H1 (cell line): ENCODE results near the gene ENTPD5. TPM values are rescaled to one million over a fixed set of nuclear protein-coding genes. Genes with fewer than 3 reads are reported as not detected.
A peak's percentile ranks its signal among the peaks of the same experiment; 100 is the strongest.

ENCODE experiments used
- BRCA1 ChIP-seq: IDR thresholded peaks from 2 replicates; pipeline ENCODE4 v1.6.1; 2012; ENCODE audit warnings: low read depth, low read length, improper control_type of control experiment
- CBX8 ChIP-seq: fragments of 300-800, 300-1000 bp; sonication (generic); IDR thresholded peaks from 2 replicates; pipeline ENCODE4 v1.7.1; 2016; ENCODE audit warnings: low read depth, low read length, borderline replicate concordance
- CEBPB ChIP-seq: IDR thresholded peaks from 2 replicates; pipeline ENCODE4 v1.6.1; 2012; ENCODE audit warnings: low read depth, low read length
- CHD1 ChIP-seq: IDR thresholded peaks from 2 replicates; pipeline ENCODE4 v1.6.1; 2012; ENCODE audit warnings: low read depth, low read length, improper control_type of control experiment
- EP300 ChIP-seq, 2 experiments: IDR thresholded peaks; 1 replicate in 1 of 2; 2 replicates in 1 of 2; pipeline ENCODE4 v1.6.1; 2011 to 2012; ENCODE audit warnings: low read depth in 2 of 2, low read length in 2 of 2, mild to moderate bottlenecking in 2 of 2, borderline replicate concordance in 1 of 2, inconsistent platforms in 1 of 2, moderate library complexity in 1 of 2
- EZH2 ChIP-seq: fragments of 200-600 bp; sonication (generic); IDR thresholded peaks from 2 replicates; pipeline ENCODE4 v1.7.1; 2012; ENCODE audit warnings: low read depth, mild to moderate bottlenecking, moderate library complexity, low read length, inconsistent platforms; ENCODE audit not compliant: severe bottlenecking
- FOSL1 ChIP-seq: IDR thresholded peaks from 2 replicates; pipeline ENCODE4 v1.6.1; 2011; ENCODE audit warnings: mild to moderate bottlenecking, low read depth, low read length, moderate library complexity; ENCODE audit not compliant: insufficient read depth
- GTF2F1 ChIP-seq: IDR thresholded peaks from 2 replicates; pipeline ENCODE4 v1.6.1; 2012; ENCODE audit warnings: low read depth, low read length, improper control_type of control experiment, borderline replicate concordance
- JUN ChIP-seq: IDR thresholded peaks from 2 replicates; pipeline ENCODE4 v1.6.1; 2011; ENCODE audit warnings: low read depth, mild to moderate bottlenecking, improper control_type of control experiment, low read length
- NRF1 ChIP-seq: IDR thresholded peaks from 2 replicates; pipeline ENCODE4 v1.6.1; 2011; ENCODE audit warnings: mild to moderate bottlenecking, low read depth, low read length, improper control_type of control experiment
- POLR2AphosphoS5 ChIP-seq: IDR thresholded peaks from 2 replicates; pipeline ENCODE4 v1.6.1; 2011; ENCODE audit warnings: low read depth, low read length
- RNF2 ChIP-seq: fragments of 200-900, 300-1000 bp; sonication (generic); IDR thresholded peaks from 2 replicates; pipeline ENCODE4 v1.7.1; 2016; ENCODE audit warnings: borderline replicate concordance, low read depth, mild to moderate bottlenecking, antibody characterized with exemption, low read length; ENCODE audit not compliant: poor library complexity, severe bottlenecking; ENCODE audit errors: missing control alignments
- SIN3A ChIP-seq, 2 experiments: IDR thresholded peaks in 1 of 2; conservative IDR thresholded peaks in 1 of 2; 2 replicates each; pipeline ENCODE4 v1.6.1; 2011 to 2012; ENCODE audit warnings: low read length in 2 of 2, improper control_type of control experiment in 1 of 2, low read depth in 1 of 2, mild to moderate bottlenecking in 1 of 2
- SIRT6 ChIP-seq: IDR thresholded peaks from one replicate; pipeline ENCODE4 v1.7.1; 2012; ENCODE audit warnings: low read length, inconsistent platforms
- SIX5 ChIP-seq: IDR thresholded peaks from 2 replicates; pipeline ENCODE4 v1.6.1; 2011; ENCODE audit warnings: mild to moderate bottlenecking, low read depth, low read length
- TAF1 ChIP-seq: IDR thresholded peaks from 2 replicates; pipeline ENCODE4 v1.6.1; 2011; ENCODE audit warnings: mild to moderate bottlenecking, low read depth, low read length
- polyA plus RNA-seq, 7 experiments: library from polyadenylated mRNA; depleted of rRNA in 3 of 7; stranded (reverse) in 5 of 7; unstranded in 2 of 7; fragments of >200 nt in 5 of 7; fragments of 200-250 nt in 2 of 7; gene quantifications; 1 replicate in 5 of 7; 2 replicates in 1 of 7; 4 replicates in 1 of 7; pipeline versions ENCODE4 v1.2.1 to v1.2.3, GENCODE V29; 2011 to 2013; ENCODE audit warnings: missing spikeins in 2 of 7, mixed read lengths in 2 of 7
- total RNA-seq: library from RNA; stranded (reverse); fragmentation: NEBNext Ultra II Directional; extraction: Animal tissue kit (Norgen Biotek cat#: 25700); gene quantifications from 2 replicates; pipeline ENCODE4 v1.2.1, GENCODE V29; 2021
- TF ChIP-seq, protein P1 (sequence below), 3 experiments: IDR thresholded peaks; 1 replicate in 2 of 3; 2 replicates in 1 of 3; pipeline versions ENCODE4 v1.5.1 to v1.6.1; 2011; ENCODE audit warnings: low read length in 3 of 3, mild to moderate bottlenecking in 3 of 3, inconsistent platforms in 2 of 3, low read depth in 1 of 3, moderate library complexity in 1 of 3; ENCODE audit not compliant: insufficient read depth in 1 of 3; ENCODE audit errors: control extremely low read depth in 1 of 3
- TF ChIP-seq, protein P2 (sequence below): IDR thresholded peaks from 2 replicates; pipeline ENCODE4 v1.6.1; 2012; ENCODE audit warnings: inconsistent platforms
- TF ChIP-seq, protein P3 (sequence below): IDR thresholded peaks from 2 replicates; pipeline ENCODE4 v1.6.1; 2011; ENCODE audit warnings: low read depth, mild to moderate bottlenecking, low read length; ENCODE audit not compliant: insufficient read depth

Gene ENTPD5
- total and polyA plus RNA-seq, 2 of the 8 experiments (the other 6 are each of a cell fraction or from before 2014, with no cell fraction given) = 5.0 to 6.5 TPM

DNA sequence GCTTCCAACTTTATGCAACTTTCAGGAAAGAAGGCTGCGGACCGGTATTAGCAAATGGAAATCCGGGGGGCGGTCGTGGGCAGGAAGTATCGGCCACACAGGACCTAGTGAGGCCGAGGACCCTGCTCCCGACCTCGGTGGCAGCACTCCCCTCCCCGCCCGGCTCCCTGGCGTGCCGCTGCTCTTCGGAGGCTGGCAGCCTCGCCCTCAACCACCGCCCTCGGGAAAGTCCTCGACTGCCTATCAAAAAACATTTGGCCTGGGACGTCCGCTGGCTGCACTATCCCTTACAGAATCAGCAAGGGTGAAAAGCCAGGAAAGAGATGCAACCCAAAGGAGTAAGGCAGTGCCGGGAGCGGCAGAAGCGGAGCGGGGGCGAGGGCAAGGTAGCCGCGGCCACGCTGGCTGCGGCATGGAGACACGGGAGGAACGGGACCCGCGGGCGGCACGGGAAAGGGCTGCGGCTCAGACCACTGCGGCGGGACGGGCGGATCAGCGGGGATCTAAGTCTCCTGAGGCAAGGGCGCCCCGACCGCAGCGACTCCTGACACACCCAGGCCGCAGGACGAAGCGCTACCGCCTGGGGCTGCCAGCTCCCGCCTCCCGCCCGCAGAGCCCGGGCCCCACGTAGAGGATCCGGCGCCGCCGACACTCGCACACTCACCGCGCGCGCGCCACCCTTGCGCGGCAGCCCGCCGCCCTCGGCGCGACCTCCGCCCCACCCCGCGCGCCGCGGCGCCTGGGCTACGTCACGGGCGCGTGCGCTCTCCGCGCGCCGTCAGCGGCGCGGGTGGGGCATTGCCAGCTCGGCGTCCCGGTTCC lies at the start of gene ENTPD5, which contains the start of gene BBOF1 (continued):
- TF ChIP-seq FOSL1 = no peak
- no peak for TF ChIP-seq CEBPB
- TF ChIP-seq CBX8 = no peak
- TF ChIP-seq NRF1 = 0 out of 2 replicates have a peak, but pooled peaks have one; percentile 14
- no peak for TF ChIP-seq SIX5
- no peak for TF ChIP-seq CHD1
- TF ChIP-seq, protein P1, sequence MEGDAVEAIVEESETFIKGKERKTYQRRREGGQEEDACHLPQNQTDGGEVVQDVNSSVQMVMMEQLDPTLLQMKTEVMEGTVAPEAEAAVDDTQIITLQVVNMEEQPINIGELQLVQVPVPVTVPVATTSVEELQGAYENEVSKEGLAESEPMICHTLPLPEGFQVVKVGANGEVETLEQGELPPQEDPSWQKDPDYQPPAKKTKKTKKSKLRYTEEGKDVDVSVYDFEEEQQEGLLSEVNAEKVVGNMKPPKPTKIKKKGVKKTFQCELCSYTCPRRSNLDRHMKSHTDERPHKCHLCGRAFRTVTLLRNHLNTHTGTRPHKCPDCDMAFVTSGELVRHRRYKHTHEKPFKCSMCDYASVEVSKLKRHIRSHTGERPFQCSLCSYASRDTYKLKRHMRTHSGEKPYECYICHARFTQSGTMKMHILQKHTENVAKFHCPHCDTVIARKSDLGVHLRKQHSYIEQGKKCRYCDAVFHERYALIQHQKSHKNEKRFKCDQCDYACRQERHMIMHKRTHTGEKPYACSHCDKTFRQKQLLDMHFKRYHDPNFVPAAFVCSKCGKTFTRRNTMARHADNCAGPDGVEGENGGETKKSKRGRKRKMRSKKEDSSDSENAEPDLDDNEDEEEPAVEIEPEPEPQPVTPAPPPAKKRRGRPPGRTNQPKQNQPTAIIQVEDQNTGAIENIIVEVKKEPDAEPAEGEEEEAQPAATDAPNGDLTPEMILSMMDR (IDR thresholded peaks at IDR 0.05; ENCODE audit: control extremely low read depth in 1 of 3, insufficient read depth in 1 of 3, low read depth in 1 of 3, low read length in 3 of 3) = no peak
- peak in 1 of 2 experiments; percentile 95; a peak in 2 of 4 replicates for TF ChIP-seq SIN3A (conservative IDR thresholded peaks at IDR 0.05 in 1 of 2, IDR thresholded peaks at IDR 0.05 in 1 of 2; ENCODE audit: low read depth in 1 of 2, low read length in 2 of 2)
- no peak for TF ChIP-seq BRCA1
- no peak for TF ChIP-seq SIRT6
- TF ChIP-seq, protein P2, sequence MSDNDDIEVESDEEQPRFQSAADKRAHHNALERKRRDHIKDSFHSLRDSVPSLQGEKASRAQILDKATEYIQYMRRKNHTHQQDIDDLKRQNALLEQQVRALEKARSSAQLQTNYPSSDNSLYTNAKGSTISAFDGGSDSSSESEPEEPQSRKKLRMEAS = no peak; the same call in 1 of the 2 replicates
- no peak for TF ChIP-seq RNF2
- TF ChIP-seq EP300 (IDR thresholded peaks at IDR 0.05; ENCODE audit: borderline replicate concordance in 1 of 2, low read depth in 2 of 2, low read length in 2 of 2) = no peak
- no peak for TF ChIP-seq GTF2F1
- peak; percentile 24 for TF ChIP-seq EZH2
- TF ChIP-seq POLR2AphosphoS5 = peak; percentile 49
- TF ChIP-seq TAF1 = peak; percentile 46; the same call in 1 of the 2 replicates
- no peak for TF ChIP-seq JUN
- TF ChIP-seq, protein P3, sequence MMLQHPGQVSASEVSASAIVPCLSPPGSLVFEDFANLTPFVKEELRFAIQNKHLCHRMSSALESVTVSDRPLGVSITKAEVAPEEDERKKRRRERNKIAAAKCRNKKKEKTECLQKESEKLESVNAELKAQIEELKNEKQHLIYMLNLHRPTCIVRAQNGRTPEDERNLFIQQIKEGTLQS = peak; percentile 3; the same call in 1 of the 2 replicates
